ENCODE results near the gene NEDD4L.

DNA sequence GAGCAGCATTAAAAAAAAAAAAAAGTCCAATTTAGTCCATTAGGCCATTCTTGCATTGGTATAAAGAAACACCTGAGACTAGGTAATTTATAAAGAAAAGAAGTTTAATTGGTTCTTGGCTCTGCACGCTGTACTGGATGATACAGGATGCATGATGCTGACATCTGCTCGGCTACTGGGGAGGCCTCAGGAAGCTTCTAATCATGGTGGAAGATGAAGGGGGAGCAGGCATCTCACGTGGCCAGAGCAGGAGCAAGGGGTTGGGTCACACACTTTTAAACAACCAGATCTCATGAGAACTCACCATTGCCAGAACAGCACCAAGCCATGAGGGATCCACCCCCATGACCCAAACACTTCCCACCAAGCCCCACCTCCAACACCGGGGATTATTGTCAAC, 100.1 kb downstream of the NEDD4L start:
- TF ChIP-seq, protein P1, sequence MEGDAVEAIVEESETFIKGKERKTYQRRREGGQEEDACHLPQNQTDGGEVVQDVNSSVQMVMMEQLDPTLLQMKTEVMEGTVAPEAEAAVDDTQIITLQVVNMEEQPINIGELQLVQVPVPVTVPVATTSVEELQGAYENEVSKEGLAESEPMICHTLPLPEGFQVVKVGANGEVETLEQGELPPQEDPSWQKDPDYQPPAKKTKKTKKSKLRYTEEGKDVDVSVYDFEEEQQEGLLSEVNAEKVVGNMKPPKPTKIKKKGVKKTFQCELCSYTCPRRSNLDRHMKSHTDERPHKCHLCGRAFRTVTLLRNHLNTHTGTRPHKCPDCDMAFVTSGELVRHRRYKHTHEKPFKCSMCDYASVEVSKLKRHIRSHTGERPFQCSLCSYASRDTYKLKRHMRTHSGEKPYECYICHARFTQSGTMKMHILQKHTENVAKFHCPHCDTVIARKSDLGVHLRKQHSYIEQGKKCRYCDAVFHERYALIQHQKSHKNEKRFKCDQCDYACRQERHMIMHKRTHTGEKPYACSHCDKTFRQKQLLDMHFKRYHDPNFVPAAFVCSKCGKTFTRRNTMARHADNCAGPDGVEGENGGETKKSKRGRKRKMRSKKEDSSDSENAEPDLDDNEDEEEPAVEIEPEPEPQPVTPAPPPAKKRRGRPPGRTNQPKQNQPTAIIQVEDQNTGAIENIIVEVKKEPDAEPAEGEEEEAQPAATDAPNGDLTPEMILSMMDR (IDR thresholded peaks at IDR 0.05): no peak
- no peak for TF ChIP-seq POLR2AphosphoS5 (IDR thresholded peaks at IDR 0.05; ENCODE audit: low read depth, low read length)
